Glutamatergic neuron (in vitro differentiated cells): ENCODE results near the gene ANKRD9. TPM values are rescaled to one million over a fixed set of nuclear protein-coding genes. Genes with fewer than 3 reads are reported as not detected.
A peak's percentile ranks its signal among the peaks of the same experiment; 100 is the strongest.

Experiments used
- DNase-seq: peaks from one replicate; pipeline ENCODE4 v3.0.0; 2022
- H3K27ac Mint-ChIP-seq: one replicate; pipeline ENCODE4 v1.8.0; 2020; ENCODE audit warnings: mild to moderate bottlenecking, mixed read lengths, inconsistent platforms; ENCODE audit not compliant: unreplicated experiment
- H3K27me3 Mint-ChIP-seq: one replicate; pipeline ENCODE4 v1.8.0; 2020; ENCODE audit warnings: mild to moderate bottlenecking, moderate library complexity, mixed read lengths, inconsistent platforms; ENCODE audit not compliant: unreplicated experiment
- H3K36me3 Mint-ChIP-seq: one replicate; pipeline ENCODE4 v1.8.0; 2020; ENCODE audit warnings: mild to moderate bottlenecking, mixed read lengths, inconsistent platforms; ENCODE audit not compliant: unreplicated experiment
- H3K4me1 Mint-ChIP-seq: one replicate; pipeline ENCODE4 v1.8.0; 2020; ENCODE audit warnings: mild to moderate bottlenecking, low read depth, mixed read lengths, inconsistent platforms; ENCODE audit not compliant: unreplicated experiment
- H3K4me3 Mint-ChIP-seq: one replicate; pipeline ENCODE4 v1.8.0; 2020; ENCODE audit warnings: mild to moderate bottlenecking, mixed read lengths, inconsistent platforms; ENCODE audit not compliant: unreplicated experiment
- H3K9me3 Mint-ChIP-seq: one replicate; pipeline ENCODE4 v1.8.0; 2020; ENCODE audit warnings: mild to moderate bottlenecking, moderate library complexity, mixed read lengths, inconsistent platforms; ENCODE audit not compliant: unreplicated experiment
- CTCF ChIP-seq: fragments of 200-600 bp; sonication (generic); IDR thresholded peaks from one replicate; pipeline ENCODE4 v1.5.0; 2021; ENCODE audit not compliant: partially characterized antibody, unreplicated experiment
- total RNA-seq: library from RNA; stranded (reverse); fragmentation: NEBNext Ultra II Directional; extraction: Animal tissue kit (Norgen Biotek cat#: 25700); gene quantifications from one replicate; pipeline ENCODE4 v1.2.1, GENCODE V29; 2021; ENCODE audit not compliant: unreplicated experiment

ANKRD9 gene
- total RNA-seq, 1 donor from 2014 or later: 3.5 TPM

DNA sequence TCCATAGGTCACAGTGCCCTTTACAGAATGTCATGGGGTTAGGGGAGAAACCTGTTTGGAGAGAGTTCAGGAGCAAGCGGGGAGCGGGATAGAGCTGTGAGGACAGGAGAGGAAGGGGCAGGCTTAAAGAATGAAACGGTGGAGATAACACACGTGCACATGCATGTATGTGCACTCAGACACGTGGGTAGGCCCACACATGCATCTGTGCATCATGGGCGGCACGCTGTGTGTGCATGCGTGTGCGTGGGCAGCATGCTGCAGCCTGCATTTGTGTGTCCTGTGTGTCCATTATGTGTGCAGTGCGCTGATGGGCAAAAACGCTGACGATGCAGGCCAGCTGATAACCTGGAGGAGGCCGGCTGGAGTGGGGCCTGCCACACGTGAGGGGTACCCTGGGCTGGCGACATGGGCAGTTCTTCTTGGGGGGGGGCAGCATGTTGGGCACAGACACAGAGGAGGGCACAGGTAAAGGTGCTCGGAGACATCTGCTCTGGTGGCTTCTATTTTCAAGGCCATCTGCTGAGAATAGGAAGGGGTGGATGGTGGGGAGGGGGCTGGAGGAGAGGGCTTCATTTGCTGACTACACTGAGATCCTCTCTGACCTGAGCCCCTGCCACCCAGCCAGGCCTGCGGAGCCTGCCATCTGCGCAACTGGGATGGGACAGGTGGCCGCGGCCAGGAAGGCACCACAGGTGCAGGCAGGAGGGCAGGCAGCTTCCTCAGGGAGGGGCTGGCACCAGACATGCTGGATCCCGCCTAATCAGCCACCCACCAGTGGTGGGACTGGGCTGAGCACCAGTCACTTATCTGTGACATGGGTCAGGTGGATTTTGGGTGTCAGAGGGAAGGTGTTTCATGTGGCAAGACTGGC, 4.6 kb upstream of the ANKRD9 start:
- no peak for TF ChIP-seq CTCF
- DNase-seq: no peak
- no peak overlapping the region for H3K4me3 Mint-ChIP-seq
- H3K9me3 Mint-ChIP-seq: peaks cover 2% of the 10 kb centered on the region
- H3K4me1 Mint-ChIP-seq: peaks cover 9% of the 10 kb centered on the region
- no peaks in the 10 kb centered on the region for H3K36me3 Mint-ChIP-seq
- no peak overlapping the region for H3K27ac Mint-ChIP-seq
- peaks cover 3% of the 10 kb centered on the region for H3K27me3 Mint-ChIP-seq

GRCh38 chr14:102512793-102513300, 3.3 kb upstream of the ANKRD9 start:
- Mint-ChIP-seq H3K36me3 (no peaks in the 10 kb centered on the region), H3K27ac (no peak overlapping the region), H3K9me3 (peaks cover 2% of the 10 kb centered on the region), H3K4me1 (peaks cover 9% of the 10 kb centered on the region), H3K27me3 (peaks cover 10% of the 10 kb centered on the region), H3K4me3 (no peak overlapping the region)
- no peak for DNase-seq
- no peak for TF ChIP-seq CTCF

GRCh38 chr14:102511538-102511937, 2.0 kb upstream of the ANKRD9 start:
- H3K9me3 Mint-ChIP-seq: peaks cover 2% of the 10 kb centered on the region
- DNase-seq: no peak
- no peak overlapping the region for H3K27ac Mint-ChIP-seq
- H3K27me3 Mint-ChIP-seq: peaks cover 10% of the 10 kb centered on the region
- no peaks in the 10 kb centered on the region for H3K36me3 Mint-ChIP-seq
- TF ChIP-seq CTCF: no peak
- no peak overlapping the region for H3K4me3 Mint-ChIP-seq
- peaks cover 9% of the 10 kb centered on the region for H3K4me1 Mint-ChIP-seq

DNA sequence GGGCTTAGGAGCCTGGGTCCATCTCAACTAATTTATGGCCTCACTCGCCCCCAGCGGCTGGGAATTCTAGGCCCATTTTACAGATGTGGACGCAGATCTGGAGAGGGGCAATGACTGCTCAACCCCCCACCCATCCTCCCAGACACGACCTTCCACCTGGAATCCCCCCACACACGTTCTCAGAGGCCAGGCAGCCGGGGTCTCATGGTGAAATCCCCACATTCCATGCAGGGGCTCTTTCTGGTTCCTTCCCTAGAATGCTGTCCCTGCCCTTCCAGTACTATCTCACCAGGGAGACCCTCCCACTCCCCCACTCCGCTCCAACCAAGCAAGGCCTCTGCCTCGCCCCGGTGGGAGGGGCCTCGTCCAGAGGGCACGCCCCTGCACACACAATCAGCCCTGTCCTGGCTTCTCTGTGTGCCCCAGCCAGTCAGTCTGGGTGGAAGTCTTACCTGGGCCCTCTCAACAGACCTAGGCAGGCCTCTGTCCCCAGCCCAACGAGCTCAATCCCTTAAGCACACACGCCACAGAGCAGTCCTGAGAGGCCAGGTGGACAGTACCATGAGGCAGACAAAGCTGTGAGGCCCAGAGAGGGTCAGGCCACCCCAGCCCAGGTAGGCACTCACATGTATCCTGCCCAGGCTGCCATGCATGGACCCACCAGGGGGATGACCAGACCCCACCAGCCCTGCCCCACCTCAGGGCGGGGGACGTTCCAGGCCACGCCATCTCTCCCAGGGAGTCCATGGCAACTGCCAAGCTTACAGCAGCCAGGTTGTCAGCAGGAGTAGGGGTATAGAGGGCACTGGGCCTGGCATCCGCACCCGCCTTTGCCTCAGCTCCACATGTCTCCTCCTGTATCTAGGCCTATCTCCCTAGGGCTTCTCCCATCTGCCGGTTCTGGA, 1.3 kb upstream of the ANKRD9 start:
- DNase-seq: peak; percentile 58
- Mint-ChIP-seq H3K36me3 (no peaks in the 10 kb centered on the region), H3K4me1 (peaks cover 9% of the 10 kb centered on the region), H3K27ac (no peak overlapping the region), H3K9me3 (peaks cover 2% of the 10 kb centered on the region), H3K4me3 (peak overlapping the region; percentile 81), H3K27me3 (peaks cover 10% of the 10 kb centered on the region)
- TF ChIP-seq CTCF: no peak
